Peyer's patch (tissue), 4 donors: ENCODE measurements around the gene KCNMA1.

Experiments used
- CTCF ChIP-seq, 6 experiments: fragments of 450-650 bp in 4 of 6; fragments of 200-600 bp in 2 of 6; sonication (generic) in 1 of 6; IDR thresholded peaks; one replicate each; pipeline ENCODE4 v1.5.1; 2017 to 2019; ENCODE audit warnings: antibody characterized with exemption in 6 of 6, mild to moderate bottlenecking in 3 of 6, moderate library complexity in 1 of 6
- POLR2A ChIP-seq, 2 donors: fragments of 450-650 bp; IDR thresholded peaks; one replicate each; pipeline ENCODE4 v1.5.1; 2017; ENCODE audit warnings: antibody characterized with exemption in 2 of 2, mild to moderate bottlenecking in 2 of 2, moderate library complexity in 2 of 2

- no peak for TF ChIP-seq CTCF (IDR thresholded peaks at IDR 0.05)
- TF ChIP-seq POLR2A (IDR thresholded peaks at IDR 0.05) = no peak
Measured at GRCh38 chr10:76868098-76868977, 769.3 kb downstream of the KCNMA1 start.
